ENCODE data around the gene GRAMD1B.

The GRAMD1B gene

DNA sequence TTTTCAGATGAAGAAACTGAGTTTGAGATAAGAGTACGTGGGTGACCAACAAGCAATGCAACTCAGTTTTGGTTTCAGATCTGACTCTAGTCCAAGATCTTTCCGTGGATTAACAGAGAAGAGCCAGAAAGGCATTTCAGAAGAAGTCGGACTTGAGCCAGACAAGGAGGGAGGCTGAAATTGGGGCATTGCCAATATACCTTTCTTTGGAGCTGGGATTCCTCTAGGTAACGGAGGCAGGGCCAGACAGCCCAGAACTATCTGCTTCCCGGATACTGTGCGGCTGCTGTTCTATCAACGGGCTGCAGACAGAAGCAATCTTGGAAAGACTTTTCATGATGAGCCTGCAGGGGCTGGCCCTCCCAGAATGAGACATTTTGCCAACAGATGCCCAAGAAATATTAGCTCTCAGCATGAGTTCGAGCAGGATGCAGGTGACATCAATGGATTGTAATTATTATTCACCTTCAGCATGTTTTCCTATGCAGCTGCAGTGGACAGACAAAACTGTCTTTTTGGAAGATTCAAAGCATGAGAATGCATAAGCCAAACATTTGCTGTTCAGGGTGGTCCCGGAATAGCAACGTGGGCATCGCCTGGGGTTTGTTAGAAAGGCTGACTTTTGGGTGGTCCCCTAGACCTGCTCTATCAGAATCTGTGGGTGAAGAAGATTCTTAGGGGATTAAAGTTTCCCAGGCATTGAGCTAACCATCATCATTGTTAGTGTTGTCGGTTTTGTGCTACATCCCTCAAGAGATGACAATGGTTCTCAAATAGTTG is 128.7 kb downstream of the GRAMD1B start:
- Histone ChIP-seq H3K27ac (ENCODE audit: low read length) (no peak overlapping the region), H3K9me3 (ENCODE audit: control insufficient read depth in 2 of 2, low read length in 2 of 2) (no peaks in the 10 kb centered on the region), H3K9ac (ENCODE audit: low read length in 2 of 2) (no peak overlapping the region), H3K36me3 (ENCODE audit: control insufficient read depth in 2 of 2, insufficient read depth in 2 of 2, low read length in 2 of 2) (no peaks in the 10 kb centered on the region), H3K4me3 (ENCODE audit: low read length in 2 of 2) (no peak overlapping the region), H3K4me1 (ENCODE audit: control insufficient read depth, insufficient read depth, low read length) (peaks cover 17% of the 10 kb centered on the region), H3K27me3 (ENCODE audit: control insufficient read depth in 1 of 2, insufficient read depth in 2 of 2, low read length in 2 of 2) (peaks cover 0 to 2% of the 10 kb centered on the region in 2 donors)

DNA sequence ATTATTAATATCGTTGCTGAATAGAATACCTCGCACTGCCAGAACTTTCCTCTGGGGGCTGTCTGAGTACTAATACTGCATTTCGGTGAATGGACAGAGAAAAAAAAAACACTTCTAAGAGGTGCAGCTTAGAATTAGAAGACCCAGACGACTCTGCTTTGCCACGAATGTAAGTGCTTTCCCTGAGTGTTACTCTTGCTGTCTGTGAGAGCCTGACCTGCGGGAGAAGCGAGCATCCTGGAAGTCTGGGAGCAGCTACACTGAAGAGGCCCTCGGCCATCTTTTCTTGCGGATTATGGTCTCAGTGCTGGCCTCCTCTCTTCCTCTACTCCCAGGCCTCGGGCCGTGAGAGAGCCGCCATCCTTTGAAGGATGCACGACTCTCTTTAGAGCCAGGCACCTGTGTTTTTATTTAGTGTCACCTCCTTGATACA is 129.5 kb downstream of the GRAMD1B start:
- Histone ChIP-seq H3K9ac (ENCODE audit: low read length in 2 of 2) (peak overlapping the region; percentile 29 to 60), H3K27ac (ENCODE audit: low read length) (peak overlapping the region; percentile 37), H3K4me3 (ENCODE audit: low read length in 2 of 2) (peak overlapping the region; percentile 66 to 73), H3K27me3 (ENCODE audit: control insufficient read depth in 1 of 2, insufficient read depth in 2 of 2, low read length in 2 of 2) (peaks cover 0 to 2% of the 10 kb centered on the region in 2 donors), H3K36me3 (ENCODE audit: control insufficient read depth in 2 of 2, insufficient read depth in 2 of 2, low read length in 2 of 2) (no peaks in the 10 kb centered on the region), H3K9me3 (ENCODE audit: control insufficient read depth in 2 of 2, low read length in 2 of 2) (no peaks in the 10 kb centered on the region), H3K4me1 (ENCODE audit: control insufficient read depth, insufficient read depth, low read length) (peaks cover 17% of the 10 kb centered on the region)

DNA sequence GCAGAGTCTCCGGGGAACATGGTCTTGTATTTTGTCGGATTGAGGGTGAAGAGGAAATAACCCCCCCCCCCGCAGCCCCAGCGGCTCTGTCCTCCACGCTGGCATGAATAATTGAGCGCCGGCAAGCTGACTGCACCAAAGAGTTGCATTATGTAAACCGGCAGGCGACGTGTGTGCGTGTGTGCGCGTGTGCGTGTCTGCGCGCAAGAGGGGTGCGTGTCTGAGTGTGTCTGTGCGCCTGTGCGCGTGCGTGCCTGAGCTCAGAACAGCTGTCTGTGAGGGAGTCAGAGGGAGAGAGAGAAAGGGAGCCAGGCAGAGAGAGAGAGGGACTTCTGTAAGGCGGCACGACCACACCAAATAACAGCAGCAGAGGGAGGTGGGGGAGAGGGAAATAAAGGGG is 129.9 kb downstream of the GRAMD1B start:
- peak overlapping the region; percentile 66 to 73 for H3K4me3 ChIP-seq (ENCODE audit: low read length in 2 of 2)
- H3K9me3 ChIP-seq (ENCODE audit: control insufficient read depth in 2 of 2, low read length in 2 of 2), result no peaks in the 10 kb centered on the region
- peaks cover 17% of the 10 kb centered on the region for H3K4me1 ChIP-seq (ENCODE audit: control insufficient read depth, insufficient read depth, low read length)
- H3K36me3 ChIP-seq (ENCODE audit: control insufficient read depth in 2 of 2, insufficient read depth in 2 of 2, low read length in 2 of 2), result no peaks in the 10 kb centered on the region
- peak overlapping the region; percentile 13 to 60 for H3K9ac ChIP-seq (ENCODE audit: low read length in 2 of 2)
- peaks cover 0 to 2% of the 10 kb centered on the region in 2 donors for H3K27me3 ChIP-seq (ENCODE audit: control insufficient read depth in 1 of 2, insufficient read depth in 2 of 2, low read length in 2 of 2)
- peak overlapping the region; percentile 37 for H3K27ac ChIP-seq (ENCODE audit: low read length)

DNA sequence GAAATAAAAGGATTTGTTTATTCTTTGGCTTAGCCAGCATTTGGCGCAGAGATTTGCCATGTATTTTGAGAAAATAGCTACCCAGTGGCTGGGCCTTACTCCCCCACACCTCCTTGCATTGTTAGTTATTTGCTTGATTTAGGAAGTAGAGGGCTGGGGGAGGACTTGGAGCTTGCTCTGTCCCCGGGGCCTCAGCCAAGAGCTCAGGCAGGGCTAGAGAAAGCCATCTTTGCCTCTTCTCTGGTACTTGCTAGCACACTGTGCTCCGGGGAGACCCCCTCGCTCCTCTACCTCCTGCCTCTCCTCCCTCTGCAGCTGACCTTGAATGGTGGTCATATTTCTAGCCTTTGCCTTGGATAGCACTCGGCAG is 131.3 kb downstream of the GRAMD1B start:
- Histone ChIP-seq H3K27me3 (ENCODE audit: control insufficient read depth in 1 of 2, insufficient read depth in 2 of 2, low read length in 2 of 2) (peaks cover 0 to 2% of the 10 kb centered on the region in 2 donors), H3K36me3 (ENCODE audit: control insufficient read depth in 2 of 2, insufficient read depth in 2 of 2, low read length in 2 of 2) (no peaks in the 10 kb centered on the region), H3K9me3 (ENCODE audit: control insufficient read depth in 2 of 2, low read length in 2 of 2) (no peaks in the 10 kb centered on the region), H3K27ac (ENCODE audit: low read length) (peak overlapping the region; percentile 37), H3K9ac (ENCODE audit: low read length in 2 of 2) (no peak overlapping the region), H3K4me1 (ENCODE audit: control insufficient read depth, insufficient read depth, low read length) (peaks cover 17% of the 10 kb centered on the region), H3K4me3 (ENCODE audit: low read length in 2 of 2) (no peak overlapping the region)

DNA sequence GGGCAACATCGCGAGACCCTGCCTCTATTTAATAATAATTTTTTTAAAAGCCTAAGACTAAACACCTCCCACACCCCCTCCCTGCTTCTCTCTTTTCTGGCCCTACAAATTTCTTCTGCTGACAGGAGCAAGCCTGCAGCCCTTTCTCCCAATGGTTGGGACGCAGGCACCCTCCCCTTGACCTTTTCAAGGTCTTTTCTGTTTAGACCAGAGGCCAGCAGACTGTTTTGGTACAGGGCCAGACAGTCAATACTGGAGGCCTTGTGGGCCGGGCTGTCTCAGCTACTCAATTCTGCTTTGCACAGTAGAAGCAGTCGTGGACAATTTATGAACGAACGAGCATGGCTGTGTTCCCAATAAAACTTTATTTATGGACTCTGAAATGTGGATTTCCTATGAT is 132.1 kb downstream of the GRAMD1B start:
- Histone ChIP-seq H3K4me1 (ENCODE audit: control insufficient read depth, insufficient read depth, low read length) (peaks cover 17% of the 10 kb centered on the region), H3K27ac (ENCODE audit: low read length) (no peak overlapping the region)

DNA sequence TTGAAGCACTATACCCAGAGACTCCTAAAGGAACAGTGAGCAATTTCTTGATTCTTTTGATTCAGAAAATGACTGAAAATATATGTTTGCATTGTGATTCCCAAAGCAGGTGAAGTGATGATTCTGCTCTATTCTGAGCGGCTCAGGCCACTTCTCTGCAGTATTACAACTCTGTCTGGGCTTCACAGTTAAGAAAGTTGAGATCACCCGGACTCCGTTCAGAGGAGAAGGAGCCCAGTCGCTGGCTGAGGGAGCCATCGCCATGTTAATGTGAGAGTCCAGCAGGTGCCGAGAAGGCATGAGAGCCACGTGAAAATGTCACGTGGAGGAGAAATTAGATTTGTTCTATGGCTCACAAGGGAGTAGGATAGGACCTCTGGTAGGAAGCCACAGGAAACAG is 132.8 kb downstream of the GRAMD1B start:
- Histone ChIP-seq H3K9ac (ENCODE audit: low read length in 2 of 2) (no peak overlapping the region), H3K9me3 (ENCODE audit: control insufficient read depth in 2 of 2, low read length in 2 of 2) (no peaks in the 10 kb centered on the region), H3K27me3 (ENCODE audit: control insufficient read depth in 1 of 2, insufficient read depth in 2 of 2, low read length in 2 of 2) (peaks cover 0 to 2% of the 10 kb centered on the region in 2 donors), H3K4me3 (ENCODE audit: low read length in 2 of 2) (no peak overlapping the region), H3K27ac (ENCODE audit: low read length) (no peak overlapping the region), H3K4me1 (ENCODE audit: control insufficient read depth, insufficient read depth, low read length) (peaks cover 17% of the 10 kb centered on the region), H3K36me3 (ENCODE audit: control insufficient read depth in 2 of 2, insufficient read depth in 2 of 2, low read length in 2 of 2) (no peaks in the 10 kb centered on the region)

More for the DNA sequence above, 132.1 kb downstream of the GRAMD1B start:
- Histone ChIP-seq H3K9ac (ENCODE audit: low read length in 2 of 2) (no peak overlapping the region), H3K36me3 (ENCODE audit: control insufficient read depth in 2 of 2, insufficient read depth in 2 of 2, low read length in 2 of 2) (no peaks in the 10 kb centered on the region), H3K9me3 (ENCODE audit: control insufficient read depth in 2 of 2, low read length in 2 of 2) (no peaks in the 10 kb centered on the region), H3K27me3 (ENCODE audit: control insufficient read depth in 1 of 2, insufficient read depth in 2 of 2, low read length in 2 of 2) (peaks cover 0 to 2% of the 10 kb centered on the region in 2 donors), H3K4me3 (ENCODE audit: low read length in 2 of 2) (no peak overlapping the region)

DNA sequence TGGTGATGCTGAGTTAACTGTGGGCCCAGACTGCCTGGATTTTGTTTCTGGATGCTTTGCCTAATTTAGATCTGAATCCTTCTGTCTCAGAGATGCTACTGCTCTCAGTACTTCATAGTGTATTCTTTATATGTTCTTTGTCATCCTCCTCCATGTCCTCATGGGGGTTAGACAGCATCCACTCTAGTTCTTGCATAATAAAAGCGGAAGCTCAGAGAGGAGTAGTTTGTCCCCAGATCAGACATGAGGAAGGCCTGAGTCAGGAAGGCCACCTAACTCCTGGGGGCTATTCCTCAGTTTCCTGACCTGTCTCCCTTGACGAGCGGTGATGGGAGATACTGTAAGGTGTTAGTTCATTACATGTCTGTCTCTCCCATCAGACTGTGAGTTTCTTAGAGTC is 134.2 kb downstream of the GRAMD1B start:
- Histone ChIP-seq H3K27me3 (ENCODE audit: control insufficient read depth in 1 of 2, insufficient read depth in 2 of 2, low read length in 2 of 2) (no peaks in the 10 kb centered on the region), H3K27ac (ENCODE audit: low read length) (no peak overlapping the region), H3K9me3 (ENCODE audit: control insufficient read depth in 2 of 2, low read length in 2 of 2) (no peaks in the 10 kb centered on the region), H3K36me3 (ENCODE audit: control insufficient read depth in 2 of 2, insufficient read depth in 2 of 2, low read length in 2 of 2) (no peaks in the 10 kb centered on the region), H3K4me1 (ENCODE audit: control insufficient read depth, insufficient read depth, low read length) (peaks cover 17% of the 10 kb centered on the region), H3K9ac (ENCODE audit: low read length in 2 of 2) (no peak overlapping the region), H3K4me3 (ENCODE audit: low read length in 2 of 2) (no peak overlapping the region)

DNA sequence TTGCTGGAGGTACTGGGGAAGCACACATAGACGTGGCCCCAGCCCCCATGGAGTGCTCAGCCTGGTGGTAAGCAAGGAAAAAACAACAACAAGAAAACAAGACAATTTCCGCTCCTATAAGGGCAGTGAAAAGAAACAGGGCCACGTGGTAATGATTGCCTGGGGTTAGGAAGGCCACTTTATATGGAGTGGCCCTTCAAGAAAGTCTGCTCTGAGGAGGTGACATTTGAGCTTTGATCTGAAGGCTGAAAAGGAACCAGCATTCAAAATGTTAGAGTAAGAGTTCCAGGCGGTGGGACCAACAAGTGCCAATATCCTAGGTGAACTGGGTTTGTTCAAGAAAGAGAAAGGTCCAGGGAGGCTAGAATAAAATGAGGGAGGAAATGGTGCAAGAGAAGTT is 136.8 kb downstream of the GRAMD1B start:
- H3K9ac ChIP-seq (ENCODE audit: low read length in 2 of 2), result no peak overlapping the region
- H3K36me3 ChIP-seq (ENCODE audit: control insufficient read depth in 2 of 2, insufficient read depth in 2 of 2, low read length in 2 of 2), result no peaks in the 10 kb centered on the region
- no peak overlapping the region for H3K27ac ChIP-seq (ENCODE audit: low read length)
- no peak overlapping the region for H3K4me3 ChIP-seq (ENCODE audit: low read length in 2 of 2)
- no peaks in the 10 kb centered on the region for H3K9me3 ChIP-seq (ENCODE audit: control insufficient read depth in 2 of 2, low read length in 2 of 2)
- H3K27me3 ChIP-seq (ENCODE audit: control insufficient read depth in 1 of 2, insufficient read depth in 2 of 2, low read length in 2 of 2), result no peaks in the 10 kb centered on the region
- H3K4me1 ChIP-seq (ENCODE audit: control insufficient read depth, insufficient read depth, low read length), result no peaks in the 10 kb centered on the region

DNA sequence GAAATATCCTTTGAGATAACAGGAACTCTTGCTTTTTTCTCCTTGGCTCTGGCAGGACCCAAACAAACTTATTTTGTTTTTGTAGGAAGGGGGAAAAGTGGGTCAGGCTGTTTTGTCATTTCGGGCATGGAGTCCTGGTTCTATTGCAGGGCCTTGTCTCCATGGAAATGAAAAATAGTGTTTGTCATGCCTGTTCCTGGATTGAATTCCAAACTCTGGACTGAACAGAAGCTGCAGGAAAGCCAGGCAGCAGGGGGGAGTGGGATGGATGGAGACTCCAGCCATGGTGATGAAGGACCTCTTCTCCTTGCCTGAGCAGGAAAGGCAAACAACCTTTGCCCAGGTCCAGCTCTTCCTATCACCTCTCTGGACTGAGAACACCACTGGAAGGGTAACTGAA is 137.4 kb downstream of the GRAMD1B start:
- Histone ChIP-seq H3K27ac (ENCODE audit: low read length) (no peak overlapping the region), H3K4me1 (ENCODE audit: control insufficient read depth, insufficient read depth, low read length) (no peaks in the 10 kb centered on the region), H3K36me3 (ENCODE audit: control insufficient read depth in 2 of 2, insufficient read depth in 2 of 2, low read length in 2 of 2) (no peaks in the 10 kb centered on the region), H3K9ac (ENCODE audit: low read length in 2 of 2) (no peak overlapping the region), H3K9me3 (ENCODE audit: control insufficient read depth in 2 of 2, low read length in 2 of 2) (no peaks in the 10 kb centered on the region), H3K4me3 (ENCODE audit: low read length in 2 of 2) (no peak overlapping the region), H3K27me3 (ENCODE audit: control insufficient read depth in 1 of 2, insufficient read depth in 2 of 2, low read length in 2 of 2) (no peaks in the 10 kb centered on the region)

DNA sequence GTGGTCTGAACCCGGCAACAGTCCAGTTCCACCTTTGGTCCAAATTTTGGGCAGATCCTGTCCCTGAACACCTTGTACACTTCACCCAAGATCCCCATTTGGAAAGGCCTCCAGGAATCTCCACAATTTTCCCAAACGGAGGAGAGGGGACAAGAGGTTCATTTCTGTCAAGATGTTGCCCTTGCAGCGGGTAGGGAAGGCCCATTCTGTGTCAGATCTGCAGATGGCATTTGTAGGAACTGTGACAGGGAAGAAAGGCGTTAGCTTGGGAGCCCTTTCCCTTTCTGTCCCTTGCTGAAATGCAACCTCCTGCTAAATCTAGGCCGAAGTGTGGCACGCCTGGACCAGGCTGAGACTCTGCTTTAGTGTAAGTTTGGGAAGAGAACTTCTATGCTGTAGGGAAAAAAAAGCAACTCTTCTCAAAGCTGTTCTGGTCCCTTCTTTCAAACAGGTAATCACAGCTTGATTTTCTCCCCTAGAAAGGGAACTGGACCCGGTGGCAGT is 138.3 kb downstream of the GRAMD1B start:
- Histone ChIP-seq H3K4me3 (ENCODE audit: low read length in 2 of 2) (no peak overlapping the region), H3K27me3 (ENCODE audit: control insufficient read depth in 1 of 2, insufficient read depth in 2 of 2, low read length in 2 of 2) (no peaks in the 10 kb centered on the region), H3K4me1 (ENCODE audit: control insufficient read depth, insufficient read depth, low read length) (no peaks in the 10 kb centered on the region), H3K9me3 (ENCODE audit: control insufficient read depth in 2 of 2, low read length in 2 of 2) (no peaks in the 10 kb centered on the region), H3K9ac (ENCODE audit: low read length in 2 of 2) (no peak overlapping the region), H3K36me3 (ENCODE audit: control insufficient read depth in 2 of 2, insufficient read depth in 2 of 2, low read length in 2 of 2) (no peaks in the 10 kb centered on the region), H3K27ac (ENCODE audit: low read length) (no peak overlapping the region)

DNA sequence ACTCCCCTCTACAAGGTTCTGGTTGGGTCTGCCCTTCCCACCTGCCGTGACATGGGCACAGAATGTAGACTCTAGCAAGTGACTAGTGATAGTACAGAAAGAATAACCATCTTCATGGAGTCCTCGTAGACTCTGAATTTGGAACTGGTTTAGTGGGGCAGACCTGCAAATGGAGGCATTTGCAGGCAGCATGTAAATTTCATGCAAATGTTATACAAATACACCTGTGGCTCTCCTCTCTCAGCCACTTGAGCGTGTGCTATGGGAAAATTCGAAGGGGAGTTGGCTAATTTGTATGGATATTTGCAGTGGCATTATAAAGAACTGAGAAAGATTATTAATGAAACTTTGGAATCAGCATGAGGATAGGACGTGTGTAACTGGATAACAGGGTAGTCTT is 139.3 kb downstream of the GRAMD1B start:
- Histone ChIP-seq H3K27me3 (ENCODE audit: control insufficient read depth in 1 of 2, insufficient read depth in 2 of 2, low read length in 2 of 2) (no peaks in the 10 kb centered on the region), H3K4me3 (ENCODE audit: low read length in 2 of 2) (no peak overlapping the region), H3K36me3 (ENCODE audit: control insufficient read depth in 2 of 2, insufficient read depth in 2 of 2, low read length in 2 of 2) (no peaks in the 10 kb centered on the region), H3K9me3 (ENCODE audit: control insufficient read depth in 2 of 2, low read length in 2 of 2) (no peaks in the 10 kb centered on the region), H3K9ac (ENCODE audit: low read length in 2 of 2) (no peak overlapping the region), H3K4me1 (ENCODE audit: control insufficient read depth, insufficient read depth, low read length) (no peaks in the 10 kb centered on the region), H3K27ac (ENCODE audit: low read length) (no peak overlapping the region)
